Right lobe of liver (tissue), 4 donors: ENCODE measurements around the gene HSPD1.

ENCODE experiments used
- CTCF ChIP-seq, 4 donors: fragments of 200-600 bp in 3 of 4; fragments of 450-650 bp in 1 of 4; IDR thresholded peaks; one replicate each; pipeline versions ENCODE4 v1.5.1 to v1.8.0; 2016 to 2022; ENCODE audit warnings: antibody characterized with exemption in 4 of 4, mild to moderate bottlenecking in 2 of 4
- POLR2A ChIP-seq: fragments of 450-650 bp; IDR thresholded peaks from one replicate; pipeline ENCODE4 v1.6.1; 2017; ENCODE audit warnings: antibody characterized with exemption, mild to moderate bottlenecking
- donor health status: DM: no; HTN: no; CAD: no.
- donor health status: DM: no; HTN: no; CAD: no.
- donor health status: DM: no; HTN: yes; CAD: no.

GRCh38 chr2:197538412-197538811 lies 38.8 kb upstream of the HSPD1 start:
- TF ChIP-seq CTCF (IDR thresholded peaks at IDR 0.05) (no peak), POLR2A (no peak)
